SU-DHL-6 (cell line): ENCODE data around the gene NUP42.
"Not testable (repeated sequence)": the region's sequence is repeated elsewhere in the genome, so short reads cannot be mapped to it uniquely, and the experiment has no call there.

Source experiments
- CTCF ChIP-seq: fragments of 200-600 bp; sonication (generic); IDR thresholded peaks from one replicate; pipeline ENCODE4 v1.5.1; 2017; ENCODE audit warnings: antibody characterized with exemption, mild to moderate bottlenecking, low read length, moderate library complexity; ENCODE audit not compliant: insufficient read depth, poor library complexity, severe bottlenecking
- EZH2phosphoT487 ChIP-seq: fragments of 200-600 bp; sonication (generic), shearing (Covaris generic); conservative IDR thresholded peaks from 2 replicates; pipeline ENCODE4 v1.6.1; 2018; ENCODE audit warnings: mild to moderate bottlenecking, antibody characterized with exemption, low read length, moderate library complexity, mixed read lengths

GRCh38 chr7:23197745-23198144 is 15.9 kb downstream of the NUP42 start:
- TF ChIP-seq CTCF, EZH2phosphoT487: not testable (repeated sequence)
